Measurements from ENCODE around the gene C10orf62.
A peak's percentile ranks its signal among the peaks of the same experiment; 100 is the strongest.
"Not testable (repeated sequence)": the region's sequence is repeated elsewhere in the genome, so short reads cannot be mapped to it uniquely, and the experiment has no call there.

C10orf62 gene

DNA sequence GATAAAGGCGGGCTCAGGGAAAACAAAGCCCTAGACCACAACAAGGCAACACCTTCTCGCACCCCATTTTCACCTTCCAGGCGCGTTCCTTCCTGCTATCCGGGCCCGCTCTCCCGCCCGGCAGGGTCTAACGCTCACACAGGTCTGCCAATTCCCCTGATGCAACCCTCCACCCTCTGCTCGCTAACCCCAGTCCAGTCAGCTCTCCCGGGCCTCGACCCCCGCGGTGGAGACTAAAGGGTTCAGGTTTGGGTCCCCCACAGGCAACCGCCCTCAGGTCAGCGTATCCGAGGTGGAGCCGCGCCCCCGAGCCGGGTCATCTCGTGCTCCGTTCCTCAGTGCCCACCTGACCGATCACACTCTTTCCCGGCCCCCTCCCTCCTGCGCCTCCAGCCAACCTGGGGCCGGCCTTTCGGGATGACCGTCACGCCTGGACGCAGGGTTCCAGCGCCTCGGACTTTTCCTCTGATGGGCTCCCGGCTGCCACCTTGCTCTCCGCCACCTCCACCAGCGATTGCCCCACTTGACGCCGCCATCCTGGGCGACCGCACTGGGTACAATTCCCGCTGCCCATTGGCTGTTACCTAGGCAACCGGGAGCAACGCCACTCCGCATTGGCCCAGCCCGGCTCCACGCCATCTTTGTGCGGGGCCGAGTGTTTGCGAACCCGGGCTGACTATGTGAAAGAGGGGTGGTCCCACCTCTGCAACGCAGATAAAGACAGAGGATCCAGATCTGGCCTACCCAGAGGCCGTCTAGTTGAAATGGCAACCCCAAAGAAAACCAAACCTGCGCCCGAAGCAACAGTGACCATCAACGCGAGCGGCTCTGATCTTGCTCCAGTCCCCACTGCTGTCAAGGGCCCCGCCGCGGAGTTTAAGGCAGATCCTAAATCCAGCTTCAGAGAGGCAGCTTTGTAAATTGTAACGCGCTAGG is 43.7 kb downstream of the C10orf62 start, which contains the start of gene MORN4:
Gene MORN4 (minus strand): TSS at position 552 of the 936 bp plus-strand sequence. CDS start 13,847 bp downstream, outside the sequence.
- DNase-seq, result peak; percentile 90

DNA sequence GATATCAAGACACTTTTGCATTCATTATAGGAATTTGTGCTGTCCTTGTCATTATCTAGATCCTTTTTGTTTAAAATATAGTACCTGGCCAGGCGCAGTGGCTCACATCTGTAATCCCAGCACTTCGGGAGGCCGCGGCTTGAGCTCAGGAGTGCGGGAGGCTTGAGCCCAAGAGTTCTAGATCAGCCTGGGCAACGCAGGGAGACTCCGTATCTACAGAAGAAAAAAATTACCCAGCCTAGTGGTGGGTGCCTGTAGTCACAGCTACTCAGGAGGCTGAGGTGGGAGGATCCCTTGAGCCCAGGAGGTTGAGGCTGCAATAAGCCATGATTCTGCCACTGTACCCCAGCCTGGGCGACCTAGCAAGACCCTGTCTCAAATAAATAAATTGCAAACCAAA is 44.4 kb downstream of the C10orf62 start:
- DNase-seq, result no peak

DNA sequence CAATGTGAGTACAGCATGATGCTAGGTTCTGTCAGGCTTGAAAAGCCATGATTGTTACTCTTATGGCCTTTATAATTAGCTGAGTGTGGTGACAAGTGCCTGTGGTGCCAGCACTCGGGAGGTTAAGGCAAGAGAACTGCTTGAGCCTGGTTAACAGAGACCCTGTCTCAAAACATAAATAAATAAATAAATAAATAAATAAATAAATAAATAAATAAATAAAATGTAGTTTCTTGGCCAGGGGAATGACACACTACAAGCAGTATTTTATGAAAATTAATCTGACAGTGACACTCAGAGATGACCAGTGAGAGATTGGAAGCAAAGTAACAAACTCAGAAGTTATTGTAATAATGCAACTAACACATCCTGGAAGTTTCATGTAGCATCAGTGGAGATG is 46.1 kb downstream of the C10orf62 start:
- DNase-seq, result no peak

DNA sequence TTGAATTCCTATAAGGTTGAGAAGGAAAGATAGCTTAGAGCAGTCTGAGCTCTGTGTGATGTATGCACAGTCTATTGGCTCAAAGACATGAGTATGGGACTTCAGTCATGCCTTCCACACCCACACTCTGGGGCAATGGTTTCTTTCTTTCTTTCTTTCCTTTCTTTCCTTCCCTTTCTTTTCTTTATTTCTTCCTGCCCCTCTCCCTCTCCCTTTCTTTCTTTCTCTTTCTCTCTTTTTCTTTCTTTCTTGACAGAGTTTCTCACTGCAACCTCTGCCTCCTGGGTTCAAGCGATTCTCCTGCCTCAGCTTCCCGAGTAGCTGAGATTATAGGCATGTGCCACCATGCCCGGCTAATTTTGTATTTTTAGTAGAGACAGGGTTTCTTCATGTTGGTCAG is 49.6 kb downstream of the C10orf62 start:
- not testable (repeated sequence) for DNase-seq

DNA sequence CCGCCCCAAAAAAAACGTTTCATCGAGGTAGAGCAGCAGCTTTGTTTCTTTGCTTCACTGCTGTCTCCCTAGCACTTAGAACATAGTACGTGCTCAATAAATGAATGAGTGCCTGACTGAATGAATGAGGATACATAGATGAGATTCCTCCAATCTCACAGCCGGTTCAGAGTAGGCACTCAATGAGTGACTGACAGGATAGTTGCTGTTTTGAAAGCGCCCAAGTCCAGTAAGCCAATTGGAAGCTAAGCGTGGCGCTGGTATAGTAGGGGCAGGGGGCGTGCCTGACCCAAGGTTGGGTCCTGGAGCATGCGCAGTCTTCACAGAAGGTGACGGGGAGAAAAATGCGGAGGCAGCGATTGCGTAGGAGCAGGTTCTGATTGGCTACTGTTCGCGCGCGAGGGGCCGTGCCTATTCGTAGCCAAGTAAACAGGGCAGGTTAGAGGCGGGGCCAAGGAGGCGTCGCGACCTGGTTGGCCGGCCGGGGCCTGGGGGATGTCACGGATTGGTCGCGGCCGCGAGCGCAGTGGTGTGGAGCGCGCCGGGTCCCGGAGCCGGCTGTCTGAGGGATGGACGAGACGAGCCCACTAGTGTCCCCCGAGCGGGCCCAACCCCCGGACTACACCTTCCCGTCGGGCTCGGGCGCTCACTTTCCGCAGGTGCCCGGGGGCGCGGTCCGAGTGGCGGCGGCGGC is 50.8 kb downstream of the C10orf62 start, which contains the start of gene PI4K2A:
Gene PI4K2A (plus strand): TSS at position 498 of the 694 bp plus-strand sequence. CDS start 72 bp downstream, at position 570.
- peak; percentile 99 for DNase-seq

All from activated CD4-positive, alpha-beta T cell treated with anti-CD3 and anti-CD28 coated beads, Interleukin-2, amount 50 U/mL, for 1 hour (primary cell).